ENCODE measurements around the gene RAD51B. TPM values are rescaled to one million over a fixed set of nuclear protein-coding genes. Genes with fewer than 3 reads are reported as not detected.

Gene RAD51B
- total RNA-seq, 1 donor from 2014 or later: 38.6 TPM

DNA sequence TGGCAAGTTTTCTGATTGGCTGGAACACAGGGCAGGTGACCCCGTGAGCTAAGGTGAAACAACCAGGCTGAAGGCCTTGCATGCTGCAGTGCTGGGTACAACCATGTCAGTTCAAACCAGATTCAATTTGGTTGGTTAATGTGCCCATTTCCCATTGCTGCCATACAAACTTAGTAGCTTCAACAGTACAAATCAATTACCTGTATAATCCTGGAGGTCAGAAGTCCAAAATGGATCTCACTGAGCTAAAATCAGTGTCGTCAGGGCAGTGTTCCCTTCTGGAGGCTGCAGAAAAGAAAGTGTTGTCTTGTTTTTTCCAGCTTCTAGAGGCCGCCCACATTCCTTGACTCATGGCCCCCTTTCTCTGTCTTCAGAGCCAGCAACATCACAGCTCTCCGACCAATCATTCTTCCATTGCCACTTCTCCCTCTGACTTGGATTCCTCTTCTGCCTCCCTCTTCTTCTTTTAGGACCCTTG, 751.6 kb downstream of the RAD51B start:
- no peak overlapping the region for H3K4me3 ChIP-seq (ENCODE audit: low read length in 3 of 3)
- peaks cover 0 to 4% (median 0%) of the 10 kb centered on the region in 3 donors for H3K9me3 ChIP-seq (ENCODE audit: control insufficient read depth in 3 of 3, low read length in 3 of 3)
- peaks cover 15 to 18% (median 15%) of the 10 kb centered on the region in 3 donors for H3K4me1 ChIP-seq (ENCODE audit: control insufficient read depth in 3 of 3, insufficient read depth in 3 of 3, low read length in 3 of 3)
- H3K9ac ChIP-seq (ENCODE audit: low read depth in 1 of 3, low read length in 3 of 3): no peak overlapping the region
- H3K36me3 ChIP-seq (ENCODE audit: control insufficient read depth in 3 of 3, insufficient read depth in 3 of 3, low read length in 3 of 3): no peaks in the 10 kb centered on the region
- H3K27ac ChIP-seq (ENCODE audit: low read depth, low read length): no peak overlapping the region
- no peaks in the 10 kb centered on the region for H3K27me3 ChIP-seq (ENCODE audit: control insufficient read depth in 3 of 3, insufficient read depth in 3 of 3, low read length in 3 of 3)

DNA sequence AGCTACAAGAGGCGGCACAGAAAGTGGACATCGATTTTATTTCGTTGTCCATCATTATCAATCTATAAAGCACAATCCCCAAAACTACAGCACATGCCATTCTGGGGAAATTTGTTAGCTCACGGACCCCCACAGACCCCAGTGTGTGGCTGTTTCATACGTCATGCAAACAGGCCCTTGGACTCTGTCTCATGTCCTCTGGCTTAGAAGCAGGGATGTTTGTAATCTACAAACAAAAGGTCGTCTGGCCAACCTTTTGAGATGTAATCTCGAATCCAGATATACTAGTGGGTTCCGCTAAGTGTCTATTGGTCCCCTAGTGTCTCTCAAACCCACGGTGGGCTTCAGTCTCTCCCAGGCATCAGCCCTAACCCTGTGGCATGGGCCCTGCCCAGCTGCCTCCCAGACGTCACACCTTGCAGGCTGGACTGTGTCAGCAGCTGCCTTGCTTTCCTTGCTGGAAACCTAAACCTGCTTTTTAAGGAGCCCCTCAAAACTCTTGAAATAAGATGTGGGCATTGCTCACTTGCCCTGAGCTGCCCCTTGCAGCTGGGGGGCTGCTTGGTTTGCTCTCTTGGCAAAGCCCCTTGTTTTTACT, 752.4 kb downstream of the RAD51B start:
- Histone ChIP-seq H3K9me3 (ENCODE audit: control insufficient read depth in 3 of 3, low read length in 3 of 3) (peaks cover 0 to 4% (median 0%) of the 10 kb centered on the region in 3 donors), H3K4me3 (ENCODE audit: low read length in 3 of 3) (no peak overlapping the region), H3K27ac (ENCODE audit: low read depth, low read length) (no peak overlapping the region), H3K4me1 (ENCODE audit: control insufficient read depth in 3 of 3, insufficient read depth in 3 of 3, low read length in 3 of 3) (peaks cover 20 to 26% (median 20%) of the 10 kb centered on the region in 3 donors), H3K36me3 (ENCODE audit: control insufficient read depth in 3 of 3, insufficient read depth in 3 of 3, low read length in 3 of 3) (no peaks in the 10 kb centered on the region), H3K27me3 (ENCODE audit: control insufficient read depth in 3 of 3, insufficient read depth in 3 of 3, low read length in 3 of 3) (no peaks in the 10 kb centered on the region), H3K9ac (ENCODE audit: low read depth in 1 of 3, low read length in 3 of 3) (no peak overlapping the region)

DNA sequence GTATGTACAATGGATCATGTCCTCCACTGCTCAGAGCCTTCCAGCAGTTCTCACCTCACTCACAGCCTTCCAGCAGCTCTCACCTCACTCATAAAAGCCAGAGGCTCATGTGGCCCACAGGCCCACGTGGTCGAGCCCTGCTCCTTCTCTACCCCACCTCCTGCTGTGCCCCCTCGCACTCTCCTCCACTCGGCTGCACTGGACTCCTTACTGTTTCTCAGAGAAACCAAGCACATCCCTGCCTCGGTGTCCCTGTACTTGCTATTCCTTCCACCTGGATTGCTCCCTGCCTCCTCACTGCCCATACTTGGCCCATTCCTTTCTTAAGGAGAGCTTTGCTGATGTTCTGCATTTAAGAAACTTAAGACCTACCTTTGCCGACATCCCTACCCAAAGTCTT, 753.5 kb downstream of the RAD51B start:
- H3K4me3 ChIP-seq (ENCODE audit: low read length in 3 of 3): no peak overlapping the region
- H3K9me3 ChIP-seq (ENCODE audit: control insufficient read depth in 3 of 3, low read length in 3 of 3): peaks cover 0 to 4% (median 0%) of the 10 kb centered on the region in 3 donors
- H3K36me3 ChIP-seq (ENCODE audit: control insufficient read depth in 3 of 3, insufficient read depth in 3 of 3, low read length in 3 of 3): no peaks in the 10 kb centered on the region
- H3K9ac ChIP-seq (ENCODE audit: low read depth in 1 of 3, low read length in 3 of 3): no peak overlapping the region
- H3K4me1 ChIP-seq (ENCODE audit: control insufficient read depth in 3 of 3, insufficient read depth in 3 of 3, low read length in 3 of 3): peaks cover 25 to 36% (median 27%) of the 10 kb centered on the region in 3 donors
- no peaks in the 10 kb centered on the region for H3K27me3 ChIP-seq (ENCODE audit: control insufficient read depth in 3 of 3, insufficient read depth in 3 of 3, low read length in 3 of 3)
- no peak overlapping the region for H3K27ac ChIP-seq (ENCODE audit: low read depth, low read length)

DNA sequence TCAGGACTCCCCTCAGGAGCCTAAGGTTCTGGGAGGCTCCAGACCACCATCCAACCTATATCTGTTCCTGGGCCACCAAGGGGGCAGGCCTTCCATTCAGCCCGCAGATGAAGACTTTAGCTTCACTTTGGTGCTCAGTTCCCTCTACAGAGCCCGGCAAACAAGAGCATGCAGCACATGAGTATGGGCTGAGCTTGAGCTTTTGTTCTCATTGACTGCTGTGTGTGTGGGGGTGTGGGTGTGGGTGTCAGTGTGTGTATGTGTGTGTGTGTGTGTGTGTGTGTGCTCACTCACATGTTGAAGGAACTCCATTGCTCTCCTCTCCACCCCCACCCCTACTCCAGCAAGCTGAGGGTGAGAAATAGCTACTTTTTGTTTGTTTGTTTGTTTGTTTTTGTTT, 754.1 kb downstream of the RAD51B start:
- H3K4me1 ChIP-seq (ENCODE audit: control insufficient read depth in 3 of 3, insufficient read depth in 3 of 3, low read length in 3 of 3): peaks cover 25 to 37% (median 27%) of the 10 kb centered on the region in 3 donors
- no peaks in the 10 kb centered on the region for H3K27me3 ChIP-seq (ENCODE audit: control insufficient read depth in 3 of 3, insufficient read depth in 3 of 3, low read length in 3 of 3)
- H3K9ac ChIP-seq (ENCODE audit: low read depth in 1 of 3, low read length in 3 of 3): no peak overlapping the region
- H3K36me3 ChIP-seq (ENCODE audit: control insufficient read depth in 3 of 3, insufficient read depth in 3 of 3, low read length in 3 of 3): no peaks in the 10 kb centered on the region
- H3K9me3 ChIP-seq (ENCODE audit: control insufficient read depth in 3 of 3, low read length in 3 of 3): peaks cover 0 to 4% (median 0%) of the 10 kb centered on the region in 3 donors
- H3K27ac ChIP-seq (ENCODE audit: low read depth, low read length): no peak overlapping the region
- no peak overlapping the region for H3K4me3 ChIP-seq (ENCODE audit: low read length in 3 of 3)

DNA sequence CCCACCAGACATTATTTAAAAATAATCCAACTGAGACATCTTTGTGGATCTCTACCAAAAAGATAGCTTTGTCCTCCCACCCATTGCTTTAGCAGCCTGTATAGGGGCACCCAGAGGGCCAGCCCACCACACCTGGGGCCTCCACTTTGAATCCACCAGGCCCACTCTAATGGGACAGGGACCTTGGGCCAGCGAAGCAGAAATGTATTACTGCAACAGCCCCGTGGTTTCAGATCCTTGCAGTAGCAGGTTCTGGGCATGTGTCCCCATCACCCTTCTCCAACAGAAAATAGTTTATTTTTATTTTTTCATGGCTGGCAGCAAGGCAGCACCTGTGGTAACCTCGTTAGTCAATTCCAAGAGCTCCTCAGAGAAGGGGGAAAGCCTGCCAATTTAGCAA, 754.9 kb downstream of the RAD51B start:
- H3K4me1 ChIP-seq (ENCODE audit: control insufficient read depth in 3 of 3, insufficient read depth in 3 of 3, low read length in 3 of 3): peaks cover 20 to 32% (median 21%) of the 10 kb centered on the region in 3 donors
- H3K36me3 ChIP-seq (ENCODE audit: control insufficient read depth in 3 of 3, insufficient read depth in 3 of 3, low read length in 3 of 3): no peaks in the 10 kb centered on the region
- no peak overlapping the region for H3K27ac ChIP-seq (ENCODE audit: low read depth, low read length)
- H3K9me3 ChIP-seq (ENCODE audit: control insufficient read depth in 3 of 3, low read length in 3 of 3): peaks cover 0 to 4% (median 0%) of the 10 kb centered on the region in 3 donors
- H3K27me3 ChIP-seq (ENCODE audit: control insufficient read depth in 3 of 3, insufficient read depth in 3 of 3, low read length in 3 of 3): no peaks in the 10 kb centered on the region
- no peak overlapping the region for H3K4me3 ChIP-seq (ENCODE audit: low read length in 3 of 3)
- no peak overlapping the region for H3K9ac ChIP-seq (ENCODE audit: low read depth in 1 of 3, low read length in 3 of 3)

DNA sequence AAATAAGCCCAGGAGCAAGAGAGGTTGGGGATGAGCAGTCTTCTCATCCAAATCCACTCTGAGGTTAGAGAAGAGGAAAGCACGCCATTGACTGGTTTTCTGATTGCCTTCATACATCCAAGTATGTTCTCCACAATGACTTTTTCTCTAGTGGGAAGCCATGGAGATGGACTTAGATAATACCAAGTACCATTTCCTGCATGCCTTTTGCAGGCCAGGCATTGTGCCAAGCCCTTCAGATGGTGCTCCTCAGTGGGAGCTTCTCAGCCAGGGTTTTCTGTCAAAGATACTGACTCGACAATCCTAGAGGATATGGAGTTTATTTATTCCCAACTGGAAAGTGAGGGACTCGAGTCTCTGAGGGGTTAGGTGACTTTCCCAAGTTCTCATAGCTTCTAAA, 755.3 kb downstream of the RAD51B start:
- Histone ChIP-seq H3K36me3 (ENCODE audit: control insufficient read depth in 3 of 3, insufficient read depth in 3 of 3, low read length in 3 of 3) (no peaks in the 10 kb centered on the region), H3K9me3 (ENCODE audit: control insufficient read depth in 3 of 3, low read length in 3 of 3) (peaks cover 0 to 4% (median 0%) of the 10 kb centered on the region in 3 donors), H3K27ac (ENCODE audit: low read depth, low read length) (no peak overlapping the region), H3K4me3 (ENCODE audit: low read length in 3 of 3) (no peak overlapping the region), H3K4me1 (ENCODE audit: control insufficient read depth in 3 of 3, insufficient read depth in 3 of 3, low read length in 3 of 3) (peaks cover 15 to 28% (median 16%) of the 10 kb centered on the region in 3 donors), H3K9ac (ENCODE audit: low read depth in 1 of 3, low read length in 3 of 3) (no peak overlapping the region), H3K27me3 (ENCODE audit: control insufficient read depth in 3 of 3, insufficient read depth in 3 of 3, low read length in 3 of 3) (no peaks in the 10 kb centered on the region)

DNA sequence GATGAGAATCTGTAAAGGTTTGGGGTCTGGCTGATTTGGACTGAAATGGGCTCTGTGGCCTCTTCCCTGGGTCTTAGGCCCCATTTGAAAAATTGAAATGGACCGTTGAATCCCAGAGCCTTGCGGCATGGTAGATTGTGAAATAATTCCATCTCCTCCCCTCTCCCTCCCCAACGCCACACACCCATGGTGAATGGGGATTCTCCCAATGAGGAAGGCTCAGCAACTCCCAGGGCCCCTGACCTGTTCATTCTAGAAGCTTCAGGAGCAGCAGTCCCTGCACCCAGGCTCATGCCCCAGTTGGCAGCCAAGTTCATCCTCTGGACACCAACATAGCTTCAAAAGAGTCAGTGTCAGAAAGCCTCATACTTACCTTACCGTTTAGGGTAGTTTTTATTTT, 755.8 kb downstream of the RAD51B start:
- peaks cover 11 to 24% (median 14%) of the 10 kb centered on the region in 3 donors for H3K4me1 ChIP-seq (ENCODE audit: control insufficient read depth in 3 of 3, insufficient read depth in 3 of 3, low read length in 3 of 3)

DNA sequence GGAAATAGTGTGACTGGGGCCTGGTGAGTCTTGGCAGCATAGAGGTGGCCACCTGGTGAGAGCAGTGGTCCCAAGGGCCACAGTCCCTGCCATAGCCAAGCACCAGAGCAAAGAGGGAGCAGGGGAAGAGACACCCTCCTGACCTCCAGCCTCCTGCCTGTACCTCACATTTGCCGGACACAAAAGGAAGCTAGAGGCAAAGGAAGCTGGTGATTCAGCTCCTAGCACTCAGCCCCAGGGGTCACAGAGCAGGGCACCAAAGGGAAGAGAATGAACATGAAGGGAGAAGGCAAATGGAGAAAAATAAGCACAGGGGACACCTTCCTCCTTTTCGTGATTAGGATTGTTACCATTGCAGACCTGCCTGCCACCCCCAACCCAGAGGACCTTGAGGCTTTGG, 756.5 kb downstream of the RAD51B start:
- peak overlapping the region; percentile 30 for H3K27ac ChIP-seq (ENCODE audit: low read depth, low read length)
- no peak overlapping the region for H3K9ac ChIP-seq (ENCODE audit: low read depth in 1 of 3, low read length in 3 of 3)
- no peaks in the 10 kb centered on the region for H3K36me3 ChIP-seq (ENCODE audit: control insufficient read depth in 3 of 3, insufficient read depth in 3 of 3, low read length in 3 of 3)
- H3K4me3 ChIP-seq (ENCODE audit: low read length in 3 of 3): no peak overlapping the region
- H3K4me1 ChIP-seq (ENCODE audit: control insufficient read depth in 3 of 3, insufficient read depth in 3 of 3, low read length in 3 of 3): peaks cover 10 to 27% (median 15%) of the 10 kb centered on the region in 3 donors
- no peaks in the 10 kb centered on the region for H3K27me3 ChIP-seq (ENCODE audit: control insufficient read depth in 3 of 3, insufficient read depth in 3 of 3, low read length in 3 of 3)
- H3K9me3 ChIP-seq (ENCODE audit: control insufficient read depth in 3 of 3, low read length in 3 of 3): peaks cover 0 to 4% (median 0%) of the 10 kb centered on the region in 3 donors

More for the DNA sequence above, 755.8 kb downstream of the RAD51B start:
- Histone ChIP-seq H3K9ac (ENCODE audit: low read depth in 1 of 3, low read length in 3 of 3) (no peak overlapping the region), H3K27me3 (ENCODE audit: control insufficient read depth in 3 of 3, insufficient read depth in 3 of 3, low read length in 3 of 3) (no peaks in the 10 kb centered on the region), H3K27ac (ENCODE audit: low read depth, low read length) (no peak overlapping the region), H3K4me3 (ENCODE audit: low read length in 3 of 3) (no peak overlapping the region), H3K9me3 (ENCODE audit: control insufficient read depth in 3 of 3, low read length in 3 of 3) (peaks cover 0 to 4% (median 0%) of the 10 kb centered on the region in 3 donors), H3K36me3 (ENCODE audit: control insufficient read depth in 3 of 3, insufficient read depth in 3 of 3, low read length in 3 of 3) (no peaks in the 10 kb centered on the region)

DNA sequence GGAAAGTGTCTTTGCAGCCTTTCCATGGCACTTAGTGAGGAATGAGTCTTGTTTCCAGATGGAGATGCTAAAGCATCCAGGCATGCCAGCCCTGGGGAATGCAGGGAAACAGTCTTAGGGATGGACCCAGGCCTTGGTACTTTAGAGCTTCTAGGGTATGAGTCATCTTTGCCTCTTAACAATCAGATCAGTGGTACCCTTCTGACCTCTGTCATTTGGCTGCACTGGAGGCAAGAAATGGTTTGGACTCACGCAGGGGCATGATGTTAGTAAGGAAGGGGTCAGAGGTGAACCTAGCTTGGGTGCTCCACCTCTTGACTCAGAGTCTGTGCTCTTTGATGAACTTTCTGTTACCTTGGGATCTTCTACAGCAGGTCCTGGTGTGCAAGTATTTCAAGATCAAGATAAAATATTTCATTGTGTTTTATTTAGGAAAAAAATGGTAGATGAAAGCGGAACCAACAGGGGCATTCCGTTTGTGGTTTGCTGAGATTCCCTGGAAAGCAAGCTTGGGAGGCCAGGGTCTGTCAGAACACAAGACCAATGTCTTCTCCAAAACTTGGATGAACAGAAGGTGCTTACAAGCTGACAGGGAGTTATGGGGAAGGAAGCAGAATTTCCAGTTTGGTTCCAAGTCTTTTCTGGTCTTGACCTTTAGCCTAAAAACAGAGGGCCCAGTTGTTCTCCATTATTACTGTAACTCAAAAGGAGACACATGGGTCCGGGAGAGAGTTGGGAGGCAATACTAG, 757.1 kb downstream of the RAD51B start:
- H3K4me3 ChIP-seq (ENCODE audit: low read length in 3 of 3): no peak overlapping the region
- H3K27ac ChIP-seq (ENCODE audit: low read depth, low read length): no peak overlapping the region
- H3K9ac ChIP-seq (ENCODE audit: low read depth in 1 of 3, low read length in 3 of 3): no peak overlapping the region
- H3K9me3 ChIP-seq (ENCODE audit: control insufficient read depth in 3 of 3, low read length in 3 of 3): no peaks in the 10 kb centered on the region
- peaks cover 10 to 27% (median 15%) of the 10 kb centered on the region in 3 donors for H3K4me1 ChIP-seq (ENCODE audit: control insufficient read depth in 3 of 3, insufficient read depth in 3 of 3, low read length in 3 of 3)
- no peaks in the 10 kb centered on the region for H3K27me3 ChIP-seq (ENCODE audit: control insufficient read depth in 3 of 3, insufficient read depth in 3 of 3, low read length in 3 of 3)
- H3K36me3 ChIP-seq (ENCODE audit: control insufficient read depth in 3 of 3, insufficient read depth in 3 of 3, low read length in 3 of 3): no peaks in the 10 kb centered on the region
